Keratinocyte (primary cell): Measurements from ENCODE around the gene HOXB9. TPM values are rescaled to one million over a fixed set of nuclear protein-coding genes. Genes with fewer than 3 reads are reported as not detected.

Source experiments
- DNase-seq: peaks from one replicate; pipeline ENCODE4 v3.0.0-alpha.2; 2011; ENCODE audit warnings: low read depth, missing footprints, low spot score
- FAIRE-seq: peaks from 2 replicates; lab custom pipeline; 2011; peaks lifted over from hg19 to GRCh38; lab: Jason Lieb, UNC
- H2AFZ ChIP-seq: 2 replicates; pipeline ENCODE4 v1.6.0; 2012; ENCODE audit warnings: low read length, control low read depth, inconsistent platforms; ENCODE audit not compliant: control insufficient read depth
- H3K27ac ChIP-seq: 2 replicates; pipeline ENCODE4 v1.5.1; 2011; ENCODE audit warnings: low read length; ENCODE audit not compliant: control insufficient read depth, insufficient read depth
- H3K27me3 ChIP-seq: 3 replicates; pipeline ENCODE4 v1.6.0; 2011; ENCODE audit warnings: low read length; ENCODE audit not compliant: control insufficient read depth, insufficient read depth; ENCODE audit errors: extremely low read depth
- H3K36me3 ChIP-seq, 2 experiments: 2 replicates in 1 of 2; 3 replicates in 1 of 2; pipeline ENCODE4 v1.5.1; 2011; ENCODE audit warnings: low read length in 2 of 2, mild to moderate bottlenecking in 1 of 2; ENCODE audit not compliant: control insufficient read depth in 2 of 2, insufficient read depth in 2 of 2; ENCODE audit errors: extremely low read depth in 1 of 2
- H3K4me1 ChIP-seq: 3 replicates; pipeline ENCODE4 v1.5.1; 2011; ENCODE audit warnings: low read length; ENCODE audit not compliant: control insufficient read depth, insufficient read depth; ENCODE audit errors: extremely low read depth
- H3K4me2 ChIP-seq: 3 replicates; pipeline ENCODE4 v1.6.0; 2011; ENCODE audit warnings: low read depth, low read length; ENCODE audit not compliant: control insufficient read depth, insufficient read depth; ENCODE audit errors: extremely low read depth
- H3K4me3 ChIP-seq, 3 experiments: fragments of 200-600 bp in 1 of 3; sonication (generic) in 1 of 3; 2 replicates in 2 of 3; 3 replicates in 1 of 3; pipeline ENCODE4 v1.5.1; 2011 to 2016; ENCODE audit warnings: low read length in 3 of 3, mild to moderate bottlenecking in 3 of 3, control low read depth in 2 of 3, inconsistent platforms in 1 of 3, low read depth in 1 of 3, mixed read lengths in 1 of 3, mixed run types in 1 of 3, moderate library complexity in 1 of 3; ENCODE audit not compliant: control insufficient read depth in 2 of 3, insufficient read depth in 2 of 3; ENCODE audit errors: extremely low read depth in 1 of 3
- H3K79me2 ChIP-seq: 2 replicates; pipeline ENCODE4 v1.6.0; 2012; ENCODE audit warnings: low read length; ENCODE audit not compliant: control insufficient read depth, insufficient read depth
- H3K9ac ChIP-seq: 3 replicates; pipeline ENCODE4 v1.6.0; 2011; ENCODE audit warnings: low read length; ENCODE audit not compliant: control insufficient read depth, insufficient read depth; ENCODE audit errors: extremely low read depth
- H3K9me1 ChIP-seq: 3 replicates; pipeline ENCODE4 v1.6.0; 2011; ENCODE audit warnings: low read length; ENCODE audit not compliant: control insufficient read depth, insufficient read depth; ENCODE audit errors: extremely low read depth
- H3K9me3 ChIP-seq: 2 replicates; pipeline ENCODE4 v1.5.1; 2012; ENCODE audit warnings: low read depth, low read length; ENCODE audit not compliant: control insufficient read depth
- H4K20me1 ChIP-seq: 3 replicates; pipeline ENCODE4 v1.6.0; 2011; ENCODE audit warnings: low read length; ENCODE audit not compliant: control insufficient read depth, insufficient read depth; ENCODE audit errors: extremely low read depth
- EZH2 ChIP-seq: IDR thresholded peaks from one replicate; pipeline ENCODE4 v1.6.1; 2012; ENCODE audit warnings: inconsistent platforms, mild to moderate bottlenecking, low read length, moderate library complexity
- dilution Hi-C: fragments of 300-500 bp; cut with MboI; formaldehyde crosslinking; loops from one replicate; pipeline ENCODE4 v1.7.0; 2020; ENCODE audit warnings: low sequenced_read_pairs; ENCODE audit not compliant: extremely low pct_ligation_motif_present
- polyA plus RNA-seq, 5 experiments: library from polyadenylated mRNA; depleted of rRNA in 3 of 5; stranded (reverse) in 3 of 5; stranded (forward) in 1 of 5; unstranded in 1 of 5; fragments of >200 nt; gene quantifications; 1 replicate in 1 of 5; 2 replicates in 3 of 5; 3 replicates in 1 of 5; pipeline versions ENCODE4 v1.2.1 to v1.2.3, GENCODE V29; 2011 to 2012; ENCODE audit warnings: missing spikeins in 2 of 5, low read depth in 1 of 5, low replicate concordance in 1 of 5
- TF ChIP-seq, protein P1 (sequence below), 3 experiments: IDR thresholded peaks in 1 of 3; conservative IDR thresholded peaks in 1 of 3; optimal IDR thresholded peaks in 1 of 3; 2 replicates in 2 of 3; 3 replicates in 1 of 3; pipeline versions ENCODE3 to v1.5.1; 2011; ENCODE audit warnings: low read length in 3 of 3, mild to moderate bottlenecking in 3 of 3, moderate library complexity in 2 of 3, control low read depth in 1 of 3, inconsistent platforms in 1 of 3; ENCODE audit not compliant: insufficient read depth in 2 of 3; ENCODE audit errors: extremely low read depth in 1 of 3

HOXB9 gene
- polyA plus RNA-seq, 1 donor (not counting 4 experiments of a cell fraction or from before 2014, with no cell fraction given) = 0.03 TPM

DNA sequence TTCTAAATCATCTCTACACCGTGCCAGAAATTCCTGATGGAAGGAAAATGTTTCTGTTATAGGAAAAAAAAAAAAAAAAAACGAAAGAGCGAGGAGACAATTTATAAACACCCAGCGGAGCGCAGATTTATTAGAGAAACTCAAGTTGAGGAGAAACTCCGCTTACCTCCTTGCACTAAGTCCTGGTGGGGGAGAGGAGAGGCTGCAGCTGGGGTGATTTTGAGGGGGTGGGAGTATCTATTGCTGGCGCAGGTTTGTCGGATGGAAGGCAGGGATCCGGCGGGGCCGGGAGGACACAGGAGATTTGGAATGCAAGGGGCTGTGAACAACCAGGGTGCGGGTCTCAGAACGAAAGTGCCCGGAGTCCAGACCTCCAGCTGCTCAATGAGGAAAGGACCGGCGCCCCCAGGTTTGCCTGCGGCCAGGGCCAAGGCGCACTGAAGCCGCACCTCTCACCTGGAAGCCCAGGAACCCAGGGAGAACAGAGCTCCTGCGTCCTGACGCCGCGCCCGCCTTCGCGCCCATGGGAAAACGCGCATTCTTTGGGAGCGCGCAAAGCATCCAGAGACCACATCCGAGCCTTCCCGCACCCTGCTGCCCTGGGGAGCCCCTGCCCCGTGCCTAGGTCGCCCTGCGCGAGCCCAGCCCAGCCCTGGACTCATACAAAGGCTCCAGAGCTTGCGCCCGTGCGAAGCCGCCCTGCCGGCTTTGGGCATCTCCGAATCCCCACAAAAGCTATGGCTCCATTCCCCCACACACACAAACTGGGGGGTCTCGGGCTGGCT lies 8.5 kb downstream of the HOXB9 start:
- H3K9ac ChIP-seq = no peak overlapping the region
- H3K4me2 ChIP-seq = no peak overlapping the region
- no peaks in the 10 kb centered on the region for H4K20me1 ChIP-seq
- TF ChIP-seq EZH2 = peak; percentile 98
- TF ChIP-seq, protein P1, sequence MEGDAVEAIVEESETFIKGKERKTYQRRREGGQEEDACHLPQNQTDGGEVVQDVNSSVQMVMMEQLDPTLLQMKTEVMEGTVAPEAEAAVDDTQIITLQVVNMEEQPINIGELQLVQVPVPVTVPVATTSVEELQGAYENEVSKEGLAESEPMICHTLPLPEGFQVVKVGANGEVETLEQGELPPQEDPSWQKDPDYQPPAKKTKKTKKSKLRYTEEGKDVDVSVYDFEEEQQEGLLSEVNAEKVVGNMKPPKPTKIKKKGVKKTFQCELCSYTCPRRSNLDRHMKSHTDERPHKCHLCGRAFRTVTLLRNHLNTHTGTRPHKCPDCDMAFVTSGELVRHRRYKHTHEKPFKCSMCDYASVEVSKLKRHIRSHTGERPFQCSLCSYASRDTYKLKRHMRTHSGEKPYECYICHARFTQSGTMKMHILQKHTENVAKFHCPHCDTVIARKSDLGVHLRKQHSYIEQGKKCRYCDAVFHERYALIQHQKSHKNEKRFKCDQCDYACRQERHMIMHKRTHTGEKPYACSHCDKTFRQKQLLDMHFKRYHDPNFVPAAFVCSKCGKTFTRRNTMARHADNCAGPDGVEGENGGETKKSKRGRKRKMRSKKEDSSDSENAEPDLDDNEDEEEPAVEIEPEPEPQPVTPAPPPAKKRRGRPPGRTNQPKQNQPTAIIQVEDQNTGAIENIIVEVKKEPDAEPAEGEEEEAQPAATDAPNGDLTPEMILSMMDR (optimal IDR thresholded peaks at IDR 0.05 in 1 of 3, IDR thresholded peaks at IDR 0.05 in 1 of 3, conservative IDR thresholded peaks at IDR 0.05 in 1 of 3; ENCODE audit: extremely low read depth in 1 of 3, insufficient read depth in 2 of 3, low read length in 3 of 3) = no peak
- H3K36me3 ChIP-seq = no peaks in the 10 kb centered on the region
- FAIRE-seq (no peak), DNase-seq (no peak)
- peaks cover 4% of the 10 kb centered on the region for H3K4me1 ChIP-seq
- dilution Hi-C loops = no loop called here
- H3K27me3 ChIP-seq = peaks cover 99% of the 10 kb centered on the region
- H3K9me3 ChIP-seq = no peaks in the 10 kb centered on the region
- no peaks in the 10 kb centered on the region for H3K79me2 ChIP-seq
- H3K27ac ChIP-seq = no peak overlapping the region
- H3K9me1 ChIP-seq = peaks cover 2% of the 10 kb centered on the region
- no peak overlapping the region for H3K4me3 ChIP-seq
- no peak overlapping the region for H2AFZ ChIP-seq

DNA sequence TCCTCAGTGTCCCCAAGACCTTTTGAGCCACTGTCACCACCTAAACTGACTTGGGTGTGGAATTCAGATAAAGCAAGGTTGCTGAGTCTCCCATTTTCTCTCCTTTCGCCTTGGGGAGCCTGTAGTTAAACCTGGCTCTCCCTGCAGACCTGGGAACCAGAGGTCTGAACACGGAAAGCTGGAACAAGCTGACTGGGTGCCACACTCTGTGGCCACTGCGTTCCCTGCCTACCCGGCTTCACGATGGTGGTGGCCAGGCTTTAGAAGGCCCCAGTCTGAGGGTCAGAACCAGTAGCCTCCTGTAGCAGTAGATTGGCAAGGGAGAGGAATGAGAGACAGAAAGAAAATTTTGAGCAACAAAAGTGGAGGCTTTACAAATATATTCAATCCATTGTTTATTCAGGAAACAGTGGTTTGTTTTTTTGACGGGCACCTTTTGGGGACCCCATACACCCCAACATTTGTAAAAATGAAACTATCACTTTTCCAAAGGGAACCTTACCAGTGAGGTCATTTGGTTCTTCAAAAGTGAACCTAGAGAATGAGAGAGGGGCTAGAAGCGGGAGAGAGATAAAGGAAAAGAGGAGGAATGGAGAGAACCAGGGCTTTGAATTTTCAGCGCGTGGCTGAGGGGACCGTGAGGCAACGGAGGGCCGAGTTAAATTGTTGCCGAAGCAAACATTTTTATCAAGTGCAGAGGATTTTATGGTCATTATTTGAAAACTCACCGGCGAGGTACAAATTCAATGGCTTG lies 9.3 kb downstream of the HOXB9 start:
- H2AFZ ChIP-seq = no peak overlapping the region
- no peaks in the 10 kb centered on the region for H3K9me3 ChIP-seq
- H3K9me1 ChIP-seq = peaks cover 2% of the 10 kb centered on the region
- H4K20me1 ChIP-seq = no peaks in the 10 kb centered on the region
- H3K79me2 ChIP-seq = no peaks in the 10 kb centered on the region
- TF ChIP-seq EZH2 = no peak
- TF ChIP-seq, protein P1 (optimal IDR thresholded peaks at IDR 0.05 in 1 of 3, IDR thresholded peaks at IDR 0.05 in 1 of 3, conservative IDR thresholded peaks at IDR 0.05 in 1 of 3; ENCODE audit: extremely low read depth in 1 of 3, insufficient read depth in 2 of 3, low read length in 3 of 3) = no peak
- peaks cover 4% of the 10 kb centered on the region for H3K4me1 ChIP-seq
- H3K4me3 ChIP-seq = no peak overlapping the region
- dilution Hi-C loops = no loop called here
- DNase-seq (no peak), FAIRE-seq (no peak)
- no peaks in the 10 kb centered on the region for H3K36me3 ChIP-seq
- H3K27ac ChIP-seq = no peak overlapping the region
- H3K27me3 ChIP-seq = peaks cover 99% of the 10 kb centered on the region
- no peak overlapping the region for H3K9ac ChIP-seq
- H3K4me2 ChIP-seq = no peak overlapping the region
